NCI-H1048 (cell line): ENCODE results near the gene INTS7.
"Not testable (repeated sequence)": the region's sequence is repeated elsewhere in the genome, so short reads cannot be mapped to it uniquely, and the experiment has no call there.

ENCODE experiments used
- DNase-seq: peaks from one replicate; lab custom pipeline; 2025; lab: John Stamatoyannopoulos, UW

The INTS7 gene

GRCh38 chr1:212037900-212038299 lies 2.5 kb upstream of the INTS7 start:
- no peak for DNase-seq

- DNase-seq: no peak
Observed at GRCh38 chr1:212035835-212036605, 663 bp upstream of the INTS7 start.

GRCh38 chr1:212034516-212035122 lies 738 bp downstream of the INTS7 start:
- DNase-seq: peak; percentile 48

- DNase-seq: no peak
Observed at GRCh38 chr1:212030936-212031528, 4.3 kb downstream of the INTS7 start.

GRCh38 chr1:212027727-212028126 lies 7.6 kb downstream of the INTS7 start:
- not testable (repeated sequence) for DNase-seq

- no peak for DNase-seq
Observed at GRCh38 chr1:212024469-212025149, 10.7 kb downstream of the INTS7 start.

GRCh38 chr1:212022908-212023307 lies 12.4 kb downstream of the INTS7 start:
- not testable (repeated sequence) for DNase-seq

DNA sequence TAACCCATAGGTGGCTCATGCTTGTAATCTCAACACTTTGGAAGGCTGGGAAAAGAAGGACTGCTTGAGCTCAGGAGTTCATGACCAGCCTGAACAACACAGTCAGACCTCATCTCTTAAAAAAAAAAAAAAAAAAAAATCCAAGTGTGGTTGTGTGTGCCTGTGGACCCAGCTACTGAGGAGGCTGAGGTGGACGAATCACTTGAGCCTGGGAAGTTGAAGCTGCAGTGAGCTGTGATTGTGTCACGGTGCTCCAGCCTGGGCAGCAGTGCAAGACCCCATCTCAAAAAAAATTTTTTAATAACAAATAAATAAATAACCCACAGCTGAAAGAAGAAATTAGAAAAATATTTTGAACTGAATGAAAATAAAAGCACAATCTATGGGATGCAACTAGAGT lies 13.8 kb downstream of the INTS7 start:
- DNase-seq: no peak

DNA sequence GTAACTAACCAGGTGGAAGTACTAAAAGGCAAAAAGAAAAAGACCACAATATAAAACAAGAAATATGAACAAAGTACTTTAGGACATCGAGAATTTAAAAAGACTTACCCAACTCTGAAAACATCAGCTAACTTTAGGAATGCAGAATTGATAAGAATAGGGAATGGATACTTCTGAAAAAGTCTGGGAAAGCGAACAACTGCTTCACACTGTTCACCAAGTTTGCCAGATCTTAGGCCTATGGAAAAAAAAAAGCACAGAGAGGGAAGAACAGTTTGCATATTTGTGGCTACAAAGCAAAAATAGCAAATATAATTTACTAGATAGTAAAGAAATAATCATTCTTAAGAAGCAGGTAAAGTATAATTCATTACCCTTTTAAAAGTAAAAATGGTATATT lies 14.4 kb downstream of the INTS7 start:
- DNase-seq: no peak

DNA sequence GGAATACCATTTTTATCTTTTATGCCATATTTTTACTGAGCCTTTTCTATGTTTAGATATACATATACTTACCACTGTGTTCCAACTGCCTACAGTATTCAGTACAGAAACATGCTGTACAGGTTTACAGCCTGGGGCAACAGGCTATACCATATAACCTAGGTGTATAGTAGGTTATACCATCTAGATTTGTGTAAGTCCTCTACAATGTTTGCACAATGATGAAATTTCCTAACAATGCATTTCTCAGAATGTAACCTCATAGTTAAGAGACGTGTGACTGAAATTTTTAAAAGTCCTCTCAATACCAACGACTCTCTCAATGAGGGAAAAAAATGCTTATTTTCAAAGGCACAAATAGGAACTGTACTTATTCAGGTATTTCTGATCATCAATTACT lies 21.7 kb downstream of the INTS7 start:
- no peak for DNase-seq

- peak; percentile 35 for DNase-seq
Observed at GRCh38 chr1:212012034-212012740, 23.2 kb downstream of the INTS7 start.

- no peak for DNase-seq
Observed at GRCh38 chr1:212010004-212010403, 25.4 kb downstream of the INTS7 start.

- no peak for DNase-seq
Observed at GRCh38 chr1:212009561-212009960, 25.8 kb downstream of the INTS7 start.

DNA sequence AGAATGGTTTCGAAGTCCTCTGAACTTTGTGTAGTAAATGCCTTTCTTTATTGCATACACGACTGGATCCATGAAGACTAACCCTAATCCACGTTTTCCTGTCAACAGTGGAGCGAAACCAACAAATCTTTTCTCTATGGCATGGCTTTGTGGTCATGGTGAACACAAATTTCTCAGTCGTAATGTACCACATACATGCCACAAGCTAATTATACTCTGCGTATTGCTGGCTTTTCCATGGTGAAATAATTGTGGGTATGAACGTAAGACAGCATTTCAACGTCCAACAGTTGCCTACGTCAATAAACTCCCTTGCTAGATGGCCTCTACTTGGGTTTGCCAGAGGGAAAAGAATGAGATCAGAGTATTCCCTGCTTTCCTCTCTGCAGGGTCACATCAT lies 27.5 kb downstream of the INTS7 start:
- no peak for DNase-seq

DNA sequence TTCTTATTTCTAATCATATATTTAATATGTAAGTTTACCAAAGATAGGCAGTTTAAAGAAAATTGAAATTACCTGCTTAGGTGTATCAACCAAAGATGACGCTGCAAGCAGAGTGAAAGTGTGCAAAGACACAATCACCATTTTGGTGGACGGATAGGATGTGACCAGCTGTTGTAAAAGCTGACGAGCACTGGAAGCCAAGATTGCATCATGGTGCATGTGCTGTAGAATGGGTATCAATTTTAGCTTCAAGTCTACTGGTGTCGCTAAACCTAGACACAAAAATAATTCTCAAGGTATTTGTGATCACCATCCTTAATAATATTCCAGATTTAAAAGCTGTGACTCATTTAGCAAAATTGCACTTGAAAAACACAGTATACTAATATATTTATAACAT lies 28.2 kb downstream of the INTS7 start:
- no peak for DNase-seq

- no peak for DNase-seq
Observed at GRCh38 chr1:212004895-212005608, 30.3 kb downstream of the INTS7 start.

- no peak for DNase-seq
Observed at GRCh38 chr1:212002536-212002935, 32.8 kb downstream of the INTS7 start.

- not testable (repeated sequence) for DNase-seq
Observed at GRCh38 chr1:211997426-211997825, 37.9 kb downstream of the INTS7 start.

- no peak for DNase-seq
Observed at GRCh38 chr1:211991695-211992094, 43.7 kb downstream of the INTS7 start.

DNA sequence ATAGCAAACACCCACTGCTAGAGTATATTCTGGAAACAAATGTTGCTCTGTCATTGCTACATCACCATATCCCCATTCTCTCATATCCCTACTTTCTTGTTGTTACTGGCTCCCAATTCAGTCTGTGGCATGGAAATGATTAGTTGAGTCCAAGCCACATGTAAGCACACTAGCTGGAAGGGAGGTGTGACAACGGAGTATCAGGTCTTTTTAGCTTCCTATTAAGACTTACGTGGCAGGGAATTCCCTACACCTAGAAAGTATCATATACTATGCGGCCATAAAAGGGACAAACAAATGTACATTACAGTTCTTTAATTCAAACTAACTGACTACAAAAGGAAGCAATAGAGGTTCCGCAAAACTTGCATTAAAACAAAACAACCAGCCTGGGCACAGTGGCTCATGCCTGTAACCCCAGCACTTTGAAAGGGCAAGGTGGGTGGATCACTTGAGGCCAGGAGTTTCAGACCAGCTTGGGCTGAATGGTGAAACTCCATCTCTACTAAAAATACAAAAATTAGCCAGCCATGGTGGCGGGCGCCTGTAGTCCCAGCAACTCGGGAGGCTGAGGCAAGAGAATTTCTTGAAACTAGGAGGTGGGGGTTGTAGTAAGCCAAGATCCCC lies 48.6 kb downstream of the INTS7 start:
- no peak for DNase-seq
